CD4-positive, alpha-beta T cell treated with Interleukin-6 at 100 ng/mL for 8 hours (primary cell): Measurements from ENCODE around the gene RNF2.
"Not testable (repeated sequence)": the region's sequence is repeated elsewhere in the genome, so short reads cannot be mapped to it uniquely, and the experiment has no call there.

Source experiments
- DNase-seq: peaks from one replicate; pipeline ENCODE4 v3.0.0-alpha.2; 2020; ENCODE audit warnings: mixed read lengths, low spot score

Gene RNF2

GRCh38 chr1:185044981-185045813 is at the start of gene RNF2:
Gene RNF2, plus strand, starts transcription at chr1:185045558. Its CDS starts 41,996 bp downstream, at chr1:185087554.
- peak; percentile 78 for DNase-seq

- DNase-seq: not testable (repeated sequence)
Observed at GRCh38 chr1:184999974-185000373, 45.4 kb upstream of the RNF2 start.

- DNase-seq: not testable (repeated sequence)
Observed at GRCh38 chr1:185001312-185001880, 44.0 kb upstream of the RNF2 start.

DNA sequence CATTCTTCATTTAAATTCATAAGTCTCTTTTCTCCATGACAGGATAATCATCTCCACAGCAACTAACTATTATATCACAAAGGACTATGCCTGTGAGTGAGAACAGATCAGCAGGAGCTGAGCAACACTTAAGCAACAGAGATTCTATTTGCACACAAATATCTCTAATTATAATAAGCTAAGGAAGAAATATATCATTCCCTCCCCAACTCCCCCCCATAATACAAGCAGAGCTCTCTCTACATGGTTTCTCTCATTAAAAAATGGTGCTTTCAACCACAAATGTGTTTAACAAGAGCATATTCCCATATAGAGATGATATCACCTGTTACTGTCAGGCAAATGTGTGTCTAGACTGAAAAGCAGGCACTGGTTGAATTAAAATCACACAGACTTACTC is 36.5 kb upstream of the RNF2 start:
- no peak for DNase-seq

GRCh38 chr1:185010361-185010760 is 35.0 kb upstream of the RNF2 start:
- no peak for DNase-seq

DNA sequence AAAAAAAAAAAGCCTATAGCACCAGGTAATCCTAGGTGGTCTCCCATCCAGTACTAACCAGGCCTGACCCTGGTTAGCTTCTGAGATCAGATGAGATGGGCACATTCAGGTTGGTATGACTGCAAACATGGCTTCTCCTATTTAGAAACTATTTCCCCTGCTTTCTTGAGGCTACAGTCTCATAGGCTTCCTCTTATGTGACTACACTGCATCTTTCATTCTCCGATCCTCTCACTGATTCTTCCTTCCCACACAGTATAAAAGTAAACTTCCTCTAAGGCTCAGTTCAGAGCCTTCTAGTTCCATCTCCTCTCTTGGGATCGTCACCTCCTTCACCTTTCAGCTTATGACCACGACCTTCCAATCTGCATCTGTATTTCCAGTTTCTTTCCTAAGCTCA is 30.4 kb upstream of the RNF2 start:
- no peak for DNase-seq

- DNase-seq: no peak
Observed at GRCh38 chr1:185015631-185016030, 29.7 kb upstream of the RNF2 start.

GRCh38 chr1:185016880-185017279 is 28.5 kb upstream of the RNF2 start:
- no peak for DNase-seq

GRCh38 chr1:185017338-185017737 is 28.0 kb upstream of the RNF2 start:
- DNase-seq: no peak

DNA sequence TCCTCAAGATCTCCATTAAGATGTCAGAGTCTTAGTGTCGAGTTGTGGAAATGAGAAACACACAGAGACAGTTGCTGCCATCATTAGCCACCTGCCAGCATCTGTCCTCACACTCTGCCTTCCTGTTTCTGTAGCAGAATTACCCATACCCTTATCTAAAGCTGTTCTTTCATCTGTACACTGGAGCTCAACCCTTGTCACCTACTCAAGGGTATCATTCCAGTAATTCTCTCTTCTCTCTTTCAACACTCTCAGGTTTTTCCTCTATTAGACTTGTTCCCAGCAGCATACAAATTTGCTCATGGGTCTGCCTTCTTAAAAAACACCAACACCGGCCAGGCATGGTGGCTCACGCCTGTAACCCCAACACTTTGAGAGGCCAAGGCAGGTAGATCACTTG is 27.4 kb upstream of the RNF2 start:
- no peak for DNase-seq

GRCh38 chr1:185027252-185027882 is 18.0 kb upstream of the RNF2 start:
- DNase-seq: no peak

DNA sequence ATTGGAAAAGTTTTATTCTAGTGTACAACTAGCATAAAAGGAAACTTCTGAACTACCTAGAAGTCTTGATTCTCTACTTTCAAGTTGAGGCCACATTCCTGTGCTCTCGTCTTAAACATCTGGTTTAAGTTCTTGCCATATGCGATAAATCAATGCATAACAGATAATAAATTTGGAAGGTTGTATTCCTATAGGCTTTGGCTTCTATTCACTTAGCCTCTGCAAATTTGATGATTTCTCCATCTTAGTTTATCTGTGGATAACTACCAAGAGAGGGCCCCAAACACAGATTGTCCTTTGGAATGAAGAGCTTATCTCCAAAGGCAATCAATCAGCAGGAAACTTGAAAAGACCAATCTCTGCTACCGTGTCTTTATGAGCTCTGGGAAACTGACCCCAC is 11.7 kb upstream of the RNF2 start:
- no peak for DNase-seq

- no peak for DNase-seq
Observed at GRCh38 chr1:185035258-185035657, 10.1 kb upstream of the RNF2 start.

DNA sequence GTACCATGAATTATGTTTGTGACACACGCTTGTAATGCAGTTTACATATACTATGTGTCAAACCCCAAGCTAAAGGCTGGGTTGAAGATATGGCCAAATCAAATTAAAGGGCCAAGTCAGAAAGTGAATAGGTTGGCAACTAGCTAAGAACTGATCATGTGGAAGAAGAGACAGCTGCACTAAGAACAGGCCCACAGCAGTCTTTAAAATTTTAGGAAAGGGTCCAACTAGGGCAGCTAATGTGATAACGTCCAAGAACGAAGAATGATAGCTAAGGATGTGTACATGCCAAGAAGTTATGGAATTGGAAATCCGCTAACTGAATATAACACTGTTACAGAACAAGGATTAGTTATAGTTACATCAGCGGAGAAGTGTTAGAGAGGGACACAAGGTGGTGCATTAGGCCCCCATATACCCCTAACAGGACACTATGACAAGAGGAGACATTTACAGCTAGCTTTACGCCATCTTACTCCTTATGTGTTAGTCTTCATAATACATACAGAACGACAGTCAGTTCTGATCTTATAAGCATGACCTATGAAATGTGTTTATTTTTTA is 6.5 kb upstream of the RNF2 start:
- no peak for DNase-seq

DNA sequence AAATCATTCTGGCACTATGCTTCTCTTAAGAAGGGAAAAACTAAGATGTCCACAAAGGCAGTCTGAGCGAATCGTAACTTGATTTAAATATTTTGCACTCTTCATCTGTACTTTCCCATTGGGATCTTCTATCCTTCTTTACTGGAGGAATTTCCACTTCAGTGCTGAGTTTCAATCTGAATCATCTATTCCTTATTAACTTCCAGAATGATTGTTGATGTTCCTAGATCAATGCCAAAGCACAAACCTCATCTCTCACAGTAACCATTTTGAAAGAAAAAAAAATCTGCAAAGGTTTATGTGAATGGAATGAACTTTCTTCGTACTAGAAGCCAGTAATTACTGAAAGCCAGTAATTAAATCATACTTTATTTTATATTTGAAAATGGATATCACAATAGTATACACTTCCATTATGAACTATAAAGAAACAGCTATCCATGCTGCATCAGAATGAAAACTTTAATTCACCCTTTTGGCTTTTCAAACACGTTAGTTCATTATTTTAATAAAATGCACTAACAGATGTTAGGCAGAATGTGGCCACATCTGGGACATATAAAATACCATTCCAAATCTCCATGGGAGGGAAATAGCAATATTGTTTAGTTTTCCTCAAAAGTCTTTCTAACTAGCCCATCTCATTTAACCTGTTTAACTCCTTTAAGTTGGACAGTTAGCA is 5.5 kb upstream of the RNF2 start:
- DNase-seq: no peak

GRCh38 chr1:185040408-185040735 is 5.0 kb upstream of the RNF2 start:
- DNase-seq: no peak

DNA sequence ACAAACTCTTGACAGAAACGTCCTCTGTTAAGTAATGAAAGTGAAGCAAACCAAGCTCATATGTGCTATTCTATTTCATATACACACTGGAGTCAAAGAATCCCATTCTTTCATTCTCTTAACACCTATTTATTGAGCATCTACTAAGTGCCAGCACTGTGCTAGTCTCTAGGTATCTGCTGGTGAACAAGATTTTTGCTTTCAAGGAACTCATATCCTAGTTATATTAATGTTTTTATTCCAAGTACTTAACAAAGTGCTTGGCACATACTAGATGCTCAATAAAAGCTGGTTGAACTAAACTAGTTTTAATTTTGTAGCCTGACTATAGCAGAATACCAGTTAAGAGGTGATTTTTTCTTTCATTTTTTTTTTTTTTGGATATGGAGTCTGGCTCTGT is 3.6 kb upstream of the RNF2 start:
- no peak for DNase-seq

DNA sequence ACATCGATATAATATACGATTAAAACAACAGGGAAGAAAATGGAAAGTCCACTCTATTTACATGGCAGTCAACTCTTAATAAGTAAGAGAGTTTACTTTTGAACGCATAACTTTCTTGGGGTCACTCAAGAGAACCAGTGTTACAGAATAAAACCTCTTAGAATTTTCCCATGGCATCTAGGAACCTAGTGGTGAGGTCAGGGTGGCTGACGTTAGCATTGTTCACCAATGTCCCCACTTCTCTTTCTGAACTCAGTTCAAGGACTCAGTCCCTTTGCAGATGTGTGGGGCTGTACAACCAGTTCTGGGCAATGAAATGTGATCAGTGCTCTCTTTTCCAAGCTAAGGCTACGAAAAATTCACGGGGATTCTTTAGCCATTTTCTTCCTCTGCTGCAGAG is 2.6 kb upstream of the RNF2 start:
- DNase-seq: no peak

DNA sequence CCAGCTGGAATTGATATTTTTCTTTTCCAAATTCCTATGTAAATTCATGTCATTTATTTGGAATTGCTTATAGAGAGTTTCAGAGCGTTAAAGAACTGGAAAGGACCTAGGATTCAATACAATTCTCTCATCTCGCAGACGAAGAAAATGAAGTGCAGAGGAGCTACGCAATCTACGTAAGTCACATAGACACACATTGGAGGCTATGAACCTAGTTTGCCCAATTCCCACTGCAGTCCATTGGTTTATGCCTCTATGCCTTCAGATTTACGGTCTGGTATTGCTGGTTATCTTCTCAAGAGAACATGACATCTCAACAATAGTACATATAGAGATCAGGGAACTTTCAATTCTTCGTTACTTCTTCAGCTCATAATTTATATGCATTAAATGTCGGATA is 971 bp upstream of the RNF2 start:
- no peak for DNase-seq

GRCh38 chr1:185045814-185046492 is 595 bp downstream of the RNF2 start:
- no peak for DNase-seq

DNA sequence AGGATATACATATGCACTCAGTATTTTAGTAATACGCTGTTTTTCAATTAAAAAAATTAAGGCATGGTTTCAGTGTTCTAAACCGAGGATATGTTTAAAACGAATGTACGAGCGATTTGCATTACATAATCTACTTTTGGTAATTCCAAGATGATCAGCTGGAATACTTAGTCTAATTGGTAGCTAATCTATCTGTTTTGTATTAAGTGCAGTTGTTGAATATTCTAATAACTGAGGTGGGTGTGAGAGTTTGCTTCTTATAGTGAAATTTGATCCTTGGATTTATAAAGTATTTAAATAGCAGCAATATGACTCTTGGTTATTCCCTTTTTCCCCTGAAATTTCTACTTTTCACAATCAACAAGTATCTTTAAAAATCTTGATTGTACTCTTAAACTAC is 1.3 kb downstream of the RNF2 start:
- no peak for DNase-seq

DNA sequence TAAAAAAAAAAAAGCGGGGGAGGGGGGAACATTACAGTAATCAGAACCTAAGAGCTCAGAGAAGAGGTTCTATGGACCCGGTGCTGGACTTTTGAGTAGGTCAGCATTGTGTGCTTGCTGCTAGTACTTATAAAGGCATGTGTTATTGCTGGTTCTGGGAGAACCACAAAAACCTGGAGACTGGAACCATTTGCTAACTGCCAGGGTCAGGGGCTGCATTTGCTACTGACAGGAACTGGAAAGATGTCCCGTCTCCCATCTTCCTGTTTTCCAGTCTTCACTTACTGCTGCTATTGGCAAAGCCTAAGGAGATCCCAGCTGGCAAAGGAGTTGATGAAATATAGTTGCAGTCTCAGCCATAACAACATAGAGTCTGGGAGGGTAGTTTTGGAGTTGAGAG is 4.3 kb downstream of the RNF2 start:
- DNase-seq: no peak
